Upper lobe of left lung (tissue), 4 donors: ENCODE results near the gene SCGB1A1.

Experiments used
- POLR2A ChIP-seq, 4 donors: fragments of 450-650 bp; IDR thresholded peaks; one replicate each; pipeline ENCODE4 v1.5.1; 2016 to 2017; ENCODE audit warnings: antibody characterized with exemption in 4 of 4, mild to moderate bottlenecking in 2 of 4
- POLR2AphosphoS5 ChIP-seq, 2 donors: sonication (generic); formaldehyde crosslinking; IDR thresholded peaks; one replicate each; pipeline ENCODE4 v1.5.1; 2017; ENCODE audit warnings: antibody characterized with exemption in 2 of 2
- TF ChIP-seq, protein P1 (sequence below), 6 experiments: fragments of 450-650 bp in 4 of 6; fragments of 200-600 bp in 2 of 6; sonication (generic) in 2 of 6; IDR thresholded peaks; one replicate each; pipeline ENCODE4 v1.5.1; 2016 to 2019; ENCODE audit warnings: antibody characterized with exemption in 6 of 6

DNA sequence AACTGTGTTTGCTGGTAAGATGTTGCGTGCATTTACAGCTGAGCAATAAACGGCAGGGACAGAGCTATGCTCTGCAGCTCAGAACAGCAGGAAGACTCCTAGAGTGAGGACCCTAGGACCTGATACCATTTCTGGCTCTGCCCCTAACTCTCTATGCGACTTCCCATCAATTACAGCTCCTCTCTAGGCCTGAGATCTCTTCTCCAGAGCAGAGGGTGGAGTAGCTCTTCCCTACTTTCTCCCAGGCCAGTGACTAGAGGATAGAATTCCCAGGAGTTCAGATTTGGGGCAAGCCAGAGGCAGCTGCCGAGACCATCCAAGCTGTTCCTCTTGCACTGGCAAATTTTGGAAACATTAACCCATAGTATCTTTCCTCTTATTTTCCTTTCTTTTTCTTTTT is 12.8 kb upstream of the SCGB1A1 start:
- TF ChIP-seq, protein P1, sequence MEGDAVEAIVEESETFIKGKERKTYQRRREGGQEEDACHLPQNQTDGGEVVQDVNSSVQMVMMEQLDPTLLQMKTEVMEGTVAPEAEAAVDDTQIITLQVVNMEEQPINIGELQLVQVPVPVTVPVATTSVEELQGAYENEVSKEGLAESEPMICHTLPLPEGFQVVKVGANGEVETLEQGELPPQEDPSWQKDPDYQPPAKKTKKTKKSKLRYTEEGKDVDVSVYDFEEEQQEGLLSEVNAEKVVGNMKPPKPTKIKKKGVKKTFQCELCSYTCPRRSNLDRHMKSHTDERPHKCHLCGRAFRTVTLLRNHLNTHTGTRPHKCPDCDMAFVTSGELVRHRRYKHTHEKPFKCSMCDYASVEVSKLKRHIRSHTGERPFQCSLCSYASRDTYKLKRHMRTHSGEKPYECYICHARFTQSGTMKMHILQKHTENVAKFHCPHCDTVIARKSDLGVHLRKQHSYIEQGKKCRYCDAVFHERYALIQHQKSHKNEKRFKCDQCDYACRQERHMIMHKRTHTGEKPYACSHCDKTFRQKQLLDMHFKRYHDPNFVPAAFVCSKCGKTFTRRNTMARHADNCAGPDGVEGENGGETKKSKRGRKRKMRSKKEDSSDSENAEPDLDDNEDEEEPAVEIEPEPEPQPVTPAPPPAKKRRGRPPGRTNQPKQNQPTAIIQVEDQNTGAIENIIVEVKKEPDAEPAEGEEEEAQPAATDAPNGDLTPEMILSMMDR (IDR thresholded peaks at IDR 0.05) = no peak
- TF ChIP-seq POLR2A (IDR thresholded peaks at IDR 0.05) = no peak
- no peak for TF ChIP-seq POLR2AphosphoS5 (IDR thresholded peaks at IDR 0.05)
